Mesodermal cell (in vitro differentiated cells): Measurements from ENCODE around the gene IBA57.

Source experiments
- H3K27ac ChIP-seq: 2 replicates; pipeline ENCODE4 v1.7.0; 2013; ENCODE audit warnings: mild to moderate bottlenecking, low read depth, low read length, moderate library complexity; ENCODE audit not compliant: severe bottlenecking
- H3K36me3 ChIP-seq: 2 replicates; pipeline ENCODE4 v1.7.1; 2013; ENCODE audit warnings: mild to moderate bottlenecking, low read length, moderate library complexity; ENCODE audit not compliant: control insufficient read depth, insufficient read depth
- H3K4me1 ChIP-seq: one replicate; pipeline ENCODE4 v1.7.1; 2013; ENCODE audit warnings: mild to moderate bottlenecking, low read length; ENCODE audit not compliant: insufficient read depth, control insufficient read depth, poor library complexity, severe bottlenecking
- H3K4me3 ChIP-seq: 2 replicates; pipeline ENCODE4 v1.7.0; 2013; ENCODE audit warnings: low read length, control low read depth, mild to moderate bottlenecking; ENCODE audit not compliant: insufficient read depth, poor library complexity, severe bottlenecking; ENCODE audit errors: extremely low read depth
- H3K9me3 ChIP-seq: 2 replicates; pipeline ENCODE4 v1.7.1; 2013; ENCODE audit warnings: mild to moderate bottlenecking, low read length, moderate library complexity; ENCODE audit not compliant: control insufficient read depth
- WGBS, 2 experiments: methylation state at CpG; one replicate each; pipeline ENCODE4 v1.1.5; 2013; ENCODE audit warnings: missing lambda C conversion rate in 2 of 2; ENCODE audit not compliant: insufficient coverage in 2 of 2; 5-methylcytosine and 5-hydroxymethylcytosine counted together

Gene IBA57

DNA sequence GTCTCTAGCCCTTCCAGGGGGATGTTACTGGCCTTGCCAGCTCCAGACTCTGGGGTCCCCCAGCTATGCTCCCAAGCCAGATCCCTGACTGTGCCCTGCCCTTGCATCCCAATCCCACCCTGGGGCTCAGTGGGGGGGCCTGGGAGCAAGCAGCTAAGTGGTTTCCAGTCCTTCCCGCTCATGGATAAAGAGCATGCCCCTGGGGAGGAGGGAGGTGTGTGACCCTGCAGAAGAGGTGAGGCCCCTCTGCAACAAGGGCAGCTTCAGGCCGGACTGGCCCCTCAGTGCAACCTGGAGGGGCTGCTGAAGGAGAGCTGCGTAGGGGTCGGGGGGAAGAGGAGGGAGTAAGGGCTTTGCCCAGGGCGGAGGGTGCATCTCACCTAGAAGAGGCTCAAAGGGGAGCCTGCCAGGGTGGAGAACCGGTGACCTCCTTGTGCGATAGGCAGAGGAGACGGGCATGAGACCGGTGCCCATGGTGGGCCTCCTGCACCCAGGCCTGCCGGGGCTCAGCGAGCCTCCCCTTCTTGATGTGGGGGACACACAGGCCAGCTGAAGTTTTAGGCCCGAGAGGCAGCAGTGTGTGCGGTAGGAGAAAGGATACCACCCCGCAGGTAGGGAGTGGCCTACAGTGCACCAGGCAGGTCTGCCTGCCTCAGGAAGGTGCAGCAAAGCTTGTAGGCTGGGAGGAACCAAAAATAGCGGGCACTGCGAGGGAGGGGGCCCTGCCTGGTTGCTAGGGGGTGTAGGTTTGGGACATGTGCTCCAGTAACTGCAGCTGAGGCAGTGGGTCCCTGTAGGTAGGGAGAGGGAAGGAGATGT, 45.3 kb downstream of the IBA57 start:
- no peak overlapping the region for H3K4me3 ChIP-seq
- no peak overlapping the region for H3K27ac ChIP-seq
- 88% methylated on average over 9 to 12 of the region's 16 CpGs for WGBS, 2 experiments
- H3K36me3 ChIP-seq = peaks cover 6% of the 10 kb centered on the region
- H3K4me1 ChIP-seq = peaks cover 2% of the 10 kb centered on the region
- no peaks in the 10 kb centered on the region for H3K9me3 ChIP-seq

DNA sequence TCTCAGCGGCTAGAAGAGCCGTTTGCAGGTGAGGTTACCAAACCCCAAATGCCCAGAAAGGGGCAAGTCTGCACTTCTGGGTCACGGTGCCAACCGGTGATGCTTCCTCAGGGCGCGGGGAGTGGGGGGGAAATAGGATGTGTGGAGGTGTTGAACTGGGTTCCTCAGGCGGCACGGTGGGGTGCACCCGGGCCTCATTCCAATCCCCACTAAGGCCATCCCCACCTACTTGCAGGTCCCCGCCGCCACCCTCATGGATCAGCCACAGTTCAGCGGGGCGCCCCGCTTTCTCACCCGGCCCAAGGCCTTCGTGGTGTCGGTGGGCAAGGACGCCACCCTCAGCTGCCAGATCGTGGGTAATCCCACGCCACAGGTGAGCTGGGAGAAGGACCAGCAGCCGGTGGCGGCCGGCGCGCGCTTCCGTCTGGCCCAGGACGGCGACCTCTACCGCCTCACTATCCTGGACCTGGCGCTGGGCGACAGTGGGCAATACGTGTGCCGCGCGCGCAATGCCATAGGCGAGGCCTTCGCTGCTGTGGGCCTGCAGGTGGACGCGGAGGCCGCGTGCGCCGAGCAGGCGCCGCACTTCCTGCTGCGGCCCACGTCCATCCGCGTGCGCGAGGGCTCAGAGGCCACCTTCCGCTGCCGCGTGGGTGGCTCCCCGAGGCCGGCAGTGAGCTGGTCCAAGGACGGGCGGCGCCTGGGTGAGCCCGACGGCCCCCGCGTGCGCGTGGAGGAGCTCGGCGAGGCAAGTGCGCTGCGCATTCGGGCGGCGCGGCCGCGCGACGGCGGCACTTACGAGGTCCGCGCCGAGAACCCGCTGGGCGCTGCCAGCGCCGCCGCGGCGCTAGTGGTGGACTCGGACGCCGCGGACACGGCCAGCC, 46.2 kb downstream of the IBA57 start:
- Histone ChIP-seq H3K27ac (no peak overlapping the region), H3K4me1 (peaks cover 2% of the 10 kb centered on the region), H3K4me3 (no peak overlapping the region), H3K9me3 (no peaks in the 10 kb centered on the region), H3K36me3 (peaks cover 9% of the 10 kb centered on the region)
- WGBS, 2 experiments = 97 to 98% methylated on average over 78 to 86 of the region's 96 CpGs

DNA sequence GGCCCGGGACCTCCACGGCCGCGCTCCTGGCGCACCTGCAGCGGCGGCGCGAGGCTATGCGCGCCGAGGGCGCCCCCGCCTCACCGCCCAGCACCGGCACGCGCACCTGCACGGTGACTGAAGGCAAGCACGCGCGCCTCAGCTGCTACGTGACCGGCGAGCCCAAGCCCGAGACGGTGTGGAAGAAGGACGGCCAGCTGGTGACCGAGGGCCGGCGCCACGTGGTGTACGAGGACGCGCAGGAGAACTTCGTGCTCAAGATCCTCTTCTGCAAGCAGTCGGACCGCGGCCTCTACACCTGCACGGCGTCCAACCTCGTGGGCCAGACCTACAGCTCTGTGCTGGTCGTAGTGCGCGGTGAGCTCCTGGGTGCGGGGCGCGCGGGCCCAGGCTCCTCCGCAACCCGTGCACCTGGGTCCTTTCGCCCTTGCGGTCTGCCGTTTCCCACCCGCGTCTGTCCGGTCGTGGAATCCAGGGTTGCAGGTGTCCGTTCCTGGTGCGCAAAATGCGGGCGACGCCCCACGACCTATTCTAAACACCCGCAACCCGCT, 46.9 kb downstream of the IBA57 start:
- no peaks in the 10 kb centered on the region for H3K9me3 ChIP-seq
- H3K36me3 ChIP-seq = peaks cover 12% of the 10 kb centered on the region
- no peak overlapping the region for H3K27ac ChIP-seq
- 81 to 88% methylated on average over 49 to 58 of the region's 66 CpGs for WGBS, 2 experiments
- H3K4me1 ChIP-seq = peaks cover 2% of the 10 kb centered on the region
- peak overlapping the region; percentile 61 for H3K4me3 ChIP-seq

DNA sequence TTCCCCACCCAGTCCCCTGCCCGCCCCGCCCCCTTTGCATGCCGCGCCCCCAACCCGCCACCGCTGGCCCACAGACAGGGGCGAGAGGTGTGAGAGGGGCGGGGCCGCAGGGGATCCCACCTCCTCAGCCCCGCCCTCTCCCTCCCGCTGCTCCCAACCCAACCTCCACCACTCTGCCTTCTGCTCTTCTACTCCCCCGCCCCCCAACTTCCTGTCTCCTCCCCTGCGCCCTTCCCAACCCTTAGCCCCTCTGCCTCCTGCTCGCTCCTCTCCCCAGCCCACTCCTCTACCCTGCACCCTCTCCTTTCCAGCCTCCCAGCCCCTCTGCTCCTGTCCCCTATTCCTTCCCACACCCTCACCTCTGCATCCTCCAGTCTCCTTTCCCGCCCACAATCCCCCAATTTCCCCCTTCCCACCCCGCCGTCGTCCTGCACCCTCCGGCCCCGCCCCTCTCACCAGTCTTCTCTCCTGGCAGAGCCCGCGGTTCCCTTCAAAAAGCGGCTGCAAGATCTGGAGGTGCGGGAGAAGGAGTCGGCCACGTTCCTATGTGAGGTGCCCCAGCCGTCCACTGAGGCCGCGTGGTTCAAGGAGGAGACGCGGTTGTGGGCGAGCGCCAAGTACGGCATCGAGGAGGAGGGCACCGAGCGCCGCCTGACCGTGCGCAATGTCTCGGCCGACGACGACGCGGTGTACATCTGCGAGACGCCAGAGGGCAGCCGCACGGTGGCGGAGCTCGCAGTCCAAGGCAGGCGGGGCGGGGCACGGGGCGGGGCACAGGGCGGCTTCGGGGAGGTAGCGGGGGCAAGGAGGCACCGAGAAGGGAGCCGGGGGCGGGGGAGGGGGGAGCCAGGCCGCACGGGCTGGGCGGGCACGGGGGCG, 47.6 kb downstream of the IBA57 start:
- peak overlapping the region; percentile 61 for H3K4me3 ChIP-seq
- H3K27ac ChIP-seq = peak overlapping the region; percentile 36
- H3K4me1 ChIP-seq = peaks cover 2% of the 10 kb centered on the region
- peaks cover 19% of the 10 kb centered on the region for H3K36me3 ChIP-seq
- 0 to 1% methylated on average over 27 to 42 of the region's 67 CpGs for whole genome bisulfite sequencing, 2 experiments
- no peaks in the 10 kb centered on the region for H3K9me3 ChIP-seq

DNA sequence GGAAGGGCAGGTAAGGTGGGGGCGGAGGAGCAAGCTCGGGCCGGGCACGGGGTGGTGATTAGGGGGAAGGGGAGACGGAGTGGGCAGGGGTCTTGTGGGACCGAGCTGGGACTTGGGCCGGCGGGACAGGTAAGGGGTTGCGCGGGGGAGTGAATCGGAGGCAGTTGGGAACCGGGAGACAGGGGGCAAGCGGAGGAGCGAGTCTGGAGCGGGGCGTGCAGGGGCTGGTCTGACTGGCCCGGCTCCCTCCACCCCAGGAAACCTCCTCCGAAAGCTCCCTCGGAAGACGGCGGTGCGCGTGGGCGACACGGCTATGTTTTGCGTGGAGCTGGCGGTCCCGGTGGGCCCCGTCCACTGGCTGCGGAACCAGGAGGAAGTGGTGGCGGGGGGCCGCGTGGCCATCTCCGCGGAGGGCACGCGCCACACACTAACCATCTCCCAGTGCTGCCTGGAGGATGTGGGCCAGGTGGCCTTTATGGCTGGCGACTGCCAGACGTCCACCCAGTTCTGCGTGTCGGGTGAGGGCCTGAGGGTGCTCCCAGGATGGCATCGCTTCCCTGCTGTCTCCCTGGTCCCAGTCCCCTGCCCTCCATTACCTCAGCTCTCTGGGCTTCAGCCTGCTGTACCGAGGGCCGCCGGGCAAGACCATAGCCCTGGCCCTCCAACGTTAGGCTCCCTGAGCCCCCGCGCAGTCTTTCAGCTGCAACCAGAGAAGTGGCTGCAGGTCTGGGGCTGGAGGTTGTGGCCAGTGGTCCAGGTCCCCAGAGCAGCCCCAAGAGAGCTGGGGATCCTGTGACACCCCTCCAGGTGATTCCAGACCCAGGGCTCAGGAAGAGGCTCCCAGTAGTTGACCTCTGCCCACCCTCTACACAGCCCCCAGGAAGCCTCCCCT, 48.6 kb downstream of the IBA57 start:
- Histone ChIP-seq H3K4me3 (peak overlapping the region; percentile 61), H3K36me3 (peaks cover 28% of the 10 kb centered on the region), H3K9me3 (no peaks in the 10 kb centered on the region), H3K27ac (no peak overlapping the region), H3K4me1 (no peaks in the 10 kb centered on the region)
- 32 to 33% methylated on average over 33 to 44 of the region's 48 CpGs for WGBS, 2 experiments

DNA sequence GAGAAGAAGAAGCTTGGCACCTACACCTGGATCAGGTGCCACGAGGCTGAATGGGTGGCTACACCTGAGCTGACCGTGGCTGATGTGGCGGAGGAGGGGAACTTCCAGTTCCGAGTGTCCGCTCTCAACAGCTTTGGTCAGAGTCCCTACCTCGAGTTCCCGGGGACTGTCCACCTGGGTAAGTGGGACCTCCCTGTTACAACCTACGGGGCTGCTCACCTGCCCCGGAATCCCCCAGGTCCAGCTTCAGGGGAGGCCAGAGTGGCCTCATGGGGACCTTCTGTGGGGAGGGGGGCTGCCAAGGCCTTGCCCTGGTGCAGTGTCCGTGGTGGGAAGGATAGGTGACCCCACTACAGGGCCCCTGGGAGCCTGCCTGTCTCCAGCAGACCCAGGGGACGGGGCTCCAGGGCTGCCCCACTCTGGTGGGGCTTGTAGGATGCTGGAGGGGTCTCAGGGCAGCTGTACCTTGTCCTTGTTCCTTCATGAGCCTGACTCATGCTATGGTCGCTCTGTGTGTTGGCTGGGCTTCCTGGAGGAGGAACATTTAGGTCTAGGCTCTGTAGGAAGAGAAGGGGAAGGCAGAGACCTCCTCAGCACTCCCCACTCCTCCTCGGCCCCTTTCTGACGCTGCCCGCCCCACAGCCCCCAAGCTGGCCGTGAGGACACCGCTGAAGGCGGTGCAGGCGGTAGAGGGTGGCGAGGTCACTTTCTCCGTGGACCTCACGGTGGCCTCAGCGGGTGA, 49.5 kb downstream of the IBA57 start:
- Histone ChIP-seq H3K4me3 (no peak overlapping the region), H3K36me3 (peaks cover 38% of the 10 kb centered on the region), H3K4me1 (no peaks in the 10 kb centered on the region), H3K27ac (no peak overlapping the region), H3K9me3 (no peaks in the 10 kb centered on the region)
- 94 to 96% methylated on average over 10 to 22 of the region's 23 CpGs for WGBS, 2 experiments

DNA sequence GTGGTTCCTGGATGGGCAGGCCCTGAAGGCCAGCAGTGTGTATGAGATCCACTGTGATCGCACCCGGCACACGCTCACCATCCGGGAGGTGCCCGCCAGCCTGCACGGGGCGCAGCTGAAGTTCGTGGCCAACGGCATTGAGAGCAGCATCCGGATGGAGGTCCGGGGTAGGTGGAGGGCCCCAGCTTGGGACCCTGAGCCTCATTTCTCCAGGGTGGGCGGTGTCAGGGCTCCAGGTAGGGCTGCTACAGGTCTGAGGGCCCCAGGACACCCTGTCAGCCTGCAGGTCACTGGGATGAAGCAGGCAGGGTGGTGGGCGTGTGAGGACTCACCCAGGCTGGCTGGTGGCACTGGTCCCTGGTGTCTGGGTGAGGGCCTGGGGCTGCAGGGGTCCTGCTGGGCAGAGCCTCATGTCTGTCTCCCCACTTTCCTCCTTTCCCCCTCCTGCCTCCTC, 50.1 kb downstream of the IBA57 start:
- H3K4me1 ChIP-seq = no peaks in the 10 kb centered on the region
- 96 to 99% methylated on average over 12 to 13 of the region's 13 CpGs for WGBS, 2 experiments

DNA sequence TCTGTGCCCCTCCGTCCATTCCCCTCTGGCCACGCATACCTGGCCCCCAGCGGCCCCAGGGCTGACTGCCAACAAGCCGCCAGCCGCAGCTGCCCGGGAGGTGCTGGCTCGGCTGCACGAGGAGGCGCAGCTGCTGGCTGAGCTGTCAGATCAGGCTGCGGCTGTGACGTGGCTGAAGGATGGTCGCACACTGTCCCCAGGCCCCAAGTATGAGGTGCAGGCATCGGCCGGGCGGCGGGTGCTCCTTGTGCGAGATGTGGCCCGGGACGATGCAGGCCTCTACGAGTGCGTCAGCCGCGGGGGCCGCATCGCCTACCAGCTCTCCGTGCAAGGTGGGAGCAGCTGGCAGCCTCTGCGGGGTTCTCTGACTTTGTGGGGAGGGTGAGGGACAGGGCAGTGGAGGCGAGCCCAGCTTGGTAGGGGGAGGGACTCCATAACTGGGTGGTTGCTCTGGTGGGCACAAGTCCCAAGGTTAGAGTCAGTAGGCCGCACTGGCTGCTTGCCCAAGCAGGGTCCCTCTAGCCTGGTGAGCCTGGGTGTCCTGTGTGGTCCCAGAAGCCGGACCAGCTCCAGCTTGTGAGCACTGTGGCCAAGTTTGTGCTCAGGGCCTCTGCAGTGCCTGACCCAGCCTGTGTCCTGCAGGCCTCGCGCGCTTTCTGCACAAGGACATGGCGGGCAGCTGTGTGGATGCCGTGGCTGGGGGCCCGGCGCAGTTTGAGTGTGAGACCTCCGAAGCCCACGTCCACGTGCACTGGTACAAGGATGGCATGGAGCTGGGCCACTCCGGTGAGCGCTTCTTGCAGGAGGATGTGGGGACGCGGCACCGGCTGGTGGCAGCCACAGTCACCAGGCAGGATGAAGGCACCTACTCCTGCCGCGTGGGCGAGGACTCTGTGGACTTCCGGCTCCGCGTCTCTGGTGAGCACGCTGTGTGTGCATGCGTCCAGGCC, 51.0 kb downstream of the IBA57 start:
- H3K9me3 ChIP-seq = no peaks in the 10 kb centered on the region
- WGBS, 2 experiments = 94 to 95% methylated on average over 43 to 52 of the region's 53 CpGs
- peaks cover 46% of the 10 kb centered on the region for H3K36me3 ChIP-seq
- H3K27ac ChIP-seq = no peak overlapping the region
- no peaks in the 10 kb centered on the region for H3K4me1 ChIP-seq
- H3K4me3 ChIP-seq = no peak overlapping the region

More for the DNA sequence above, 50.1 kb downstream of the IBA57 start:
- H3K9me3 ChIP-seq = no peaks in the 10 kb centered on the region
- no peak overlapping the region for H3K27ac ChIP-seq
- no peak overlapping the region for H3K4me3 ChIP-seq
- peaks cover 44% of the 10 kb centered on the region for H3K36me3 ChIP-seq
